A549 (cell line): ENCODE measurements around the gene PKP4. TPM values are rescaled to one million over a fixed set of nuclear protein-coding genes. Genes with fewer than 3 reads are reported as not detected.

Experiments
- ATAC-seq, 2 experiments: fragments of 200-7000 bp in 1 of 2; fragments of >200 bp in 1 of 2; cut with Nextera tagmentation in 1 of 2; cut with Tn5 transposase in 1 of 2; 3 replicates each; pipeline versions ENCODE4 v1.8.0 to v1.9.1; 2018 to 2020; ENCODE audit warnings: mild to moderate bottlenecking in 1 of 2, moderate library complexity in 1 of 2
- CTCF ChIA-PET: fragments of 300-600 bp; sonication (Branson Sonifier 250); formaldehyde crosslinking; extraction: SDS; loops from one replicate; lab custom pipeline; 2021; ENCODE audit warnings: antibody characterized with exemption, inconsistent platforms; lab: Yijun Ruan, JAX
- POLR2A ChIA-PET: fragments of 350-600 bp; formaldehyde crosslinking; extraction: SDS; loops from one replicate; lab custom pipeline; 2021; ENCODE audit warnings: antibody characterized with exemption, inconsistent platforms; lab: Yijun Ruan, JAX
- DNase-seq, 2 experiments: peaks; one replicate each; pipeline versions ENCODE4 v3.0.0 to v3.0.0-alpha.2; 2011 to 2016; ENCODE audit warnings: low read depth in 1 of 2, low spot score in 1 of 2
- FAIRE-seq: peaks from 2 replicates; lab custom pipeline; 2011; peaks lifted over from hg19 to GRCh38; lab: Jason Lieb, UNC
- H3K27ac ChIP-seq, 2 experiments: fragments of >200 bp; sonication (Bioruptor Twin); formaldehyde crosslinking; 3 replicates each; pipeline ENCODE4 v1.5.1; 2016 to 2017
- H3K4me1 ChIP-seq: fragments of >200 bp; sonication (Bioruptor Twin); formaldehyde crosslinking; 3 replicates; pipeline ENCODE4 v1.6.1; 2016
- H3K4me2 ChIP-seq: fragments of >200 bp; sonication (Bioruptor Twin); formaldehyde crosslinking; 3 replicates; pipeline ENCODE4 v1.6.1; 2016
- H3K4me3 ChIP-seq: fragments of >200 bp; sonication (Bioruptor Twin); formaldehyde crosslinking; 3 replicates; pipeline ENCODE4 v1.5.1; 2016
- H3K9me3 ChIP-seq: fragments of >200 bp; sonication (Bioruptor Twin); formaldehyde crosslinking; 3 replicates; pipeline ENCODE4 v1.6.1; 2016
- ATOH8 ChIP-seq: fragments of 250-450 bp; sonication (Bioruptor Pico); IDR thresholded peaks from 2 replicates; pipeline ENCODE4 v1.5.0; 2020; ENCODE audit warnings: low read depth, mild to moderate bottlenecking, moderate library complexity
- CBX2 ChIP-seq: fragments of 200-600 bp; sonication (generic); IDR thresholded peaks from 2 replicates; pipeline ENCODE4 v1.6.1; 2016; ENCODE audit warnings: low read depth, mild to moderate bottlenecking, borderline replicate concordance
- CHD2 ChIP-seq: fragments of 150-350 bp; IDR thresholded peaks from 2 replicates; pipeline ENCODE4 v1.6.1; 2014; ENCODE audit warnings: low read length; ENCODE audit not compliant: partially characterized antibody
- CHD4 ChIP-seq: fragments of 200-600 bp; sonication (generic); IDR thresholded peaks from 2 replicates; pipeline ENCODE4 v1.6.1; 2016; ENCODE audit warnings: antibody characterized with exemption, mild to moderate bottlenecking, borderline replicate concordance
- EP300 ChIP-seq, 2 experiments: fragments of >200 bp; sonication (Bioruptor Twin); formaldehyde crosslinking; IDR thresholded peaks; 2 replicates in 1 of 2; 3 replicates in 1 of 2; pipeline ENCODE4 v1.6.1; 2016 to 2017
- ESRRA ChIP-seq: fragments of 150-350 bp; IDR thresholded peaks from 2 replicates; pipeline ENCODE4 v1.6.1; 2014; ENCODE audit warnings: mild to moderate bottlenecking, low read length, borderline replicate concordance
- FOSL2 ChIP-seq, 2 experiments: fragments of 450-650 bp in 1 of 2; fragments of >200 bp in 1 of 2; sonication (Bioruptor Twin) in 1 of 2; formaldehyde crosslinking; IDR thresholded peaks; 2 replicates each; pipeline versions ENCODE4 v1.5.0 to v1.6.1; 2016 to 2020; ENCODE audit warnings: mild to moderate bottlenecking in 1 of 2, moderate library complexity in 1 of 2
- GATA3 ChIP-seq: IDR thresholded peaks from 2 replicates; pipeline ENCODE4 v1.6.1; 2012; ENCODE audit warnings: borderline replicate concordance
- HDAC2 ChIP-seq: fragments of 200-600 bp; sonication (generic); IDR thresholded peaks from 2 replicates; pipeline ENCODE4 v1.6.1; 2016
- HOXA7 ChIP-seq: fragments of 250-450 bp; sonication (Bioruptor Pico); IDR thresholded peaks from 2 replicates; pipeline ENCODE4 v1.5.0; 2020; ENCODE audit warnings: mild to moderate bottlenecking, moderate library complexity
- JUN ChIP-seq, 2 experiments: fragments of >200 bp; sonication (Bioruptor Twin); formaldehyde crosslinking; IDR thresholded peaks; 2 replicates in 1 of 2; 3 replicates in 1 of 2; pipeline ENCODE4 v1.6.1; 2016 to 2017
- JUNB ChIP-seq: fragments of >200 bp; sonication (Bioruptor Twin); formaldehyde crosslinking; IDR thresholded peaks from 2 replicates; pipeline ENCODE4 v1.6.1; 2016
- MAZ ChIP-seq: fragments of 150-350 bp; IDR thresholded peaks from 2 replicates; pipeline ENCODE4 v1.6.1; 2014; ENCODE audit warnings: antibody characterized with exemption, low read depth, low read length, borderline replicate concordance
- NFE2L2 ChIP-seq: fragments of 150-350 bp; conservative IDR thresholded peaks from 2 replicates; pipeline ENCODE4 v1.6.1; 2014; ENCODE audit warnings: low read length
- NPAS2 ChIP-seq: fragments of 250-450 bp; sonication (Bioruptor Pico); IDR thresholded peaks from 2 replicates; pipeline ENCODE4 v1.8.0; 2022; ENCODE audit warnings: mild to moderate bottlenecking, moderate library complexity, borderline replicate concordance
- NR3C1 ChIP-seq: fragments of >200 bp; sonication (Bioruptor Twin); formaldehyde crosslinking; IDR thresholded peaks from 3 replicates; pipeline ENCODE4 v1.6.1; 2017
- PBX3 ChIP-seq: IDR thresholded peaks from 2 replicates; pipeline ENCODE4 v1.6.1; 2012
- PHF8 ChIP-seq: fragments of 200-600 bp; sonication (generic); IDR thresholded peaks from 2 replicates; pipeline ENCODE4 v1.6.1; 2016; ENCODE audit warnings: low read depth, mild to moderate bottlenecking, antibody characterized with exemption, moderate library complexity, borderline replicate concordance
- POLR2AphosphoS2 ChIP-seq: conservative IDR thresholded peaks from 2 replicates; pipeline ENCODE4 v1.6.1; 2012; ENCODE audit warnings: low read length, improper control_type of control experiment, inconsistent platforms
- RAD21 ChIP-seq, 2 experiments: fragments of >200 bp in 1 of 2; sonication (Bioruptor Twin) in 1 of 2; formaldehyde crosslinking in 1 of 2; IDR thresholded peaks in 1 of 2; conservative IDR thresholded peaks in 1 of 2; 2 replicates in 1 of 2; 3 replicates in 1 of 2; pipeline ENCODE4 v1.6.1; 2012 to 2018; ENCODE audit warnings: inconsistent platforms in 1 of 2
- RARB ChIP-seq: fragments of 250-450 bp; sonication (Bioruptor Pico); IDR thresholded peaks from 2 replicates; pipeline ENCODE4 v1.8.0; 2021; ENCODE audit warnings: mild to moderate bottlenecking, moderate library complexity
- RCOR1 ChIP-seq: fragments of 150-350 bp; IDR thresholded peaks from 2 replicates; pipeline ENCODE4 v1.6.1; 2014; ENCODE audit warnings: antibody characterized with exemption, low read length, low read depth
- REST ChIP-seq: fragments of 200-600 bp; sonication (generic); IDR thresholded peaks from 2 replicates; pipeline ENCODE4 v1.6.1; 2016; ENCODE audit warnings: antibody characterized with exemption, mild to moderate bottlenecking, moderate library complexity
- SMC3 ChIP-seq: fragments of >200 bp; sonication (Bioruptor Twin); formaldehyde crosslinking; IDR thresholded peaks from 3 replicates; pipeline ENCODE4 v1.6.1; 2018; ENCODE audit warnings: inconsistent platforms
- ZFP36 ChIP-seq: fragments of 450-650 bp; IDR thresholded peaks from 2 replicates; pipeline ENCODE4 v1.6.1; 2014; ENCODE audit warnings: borderline replicate concordance; ENCODE audit not compliant: partially characterized antibody
- ZNF302 ChIP-seq: fragments of 250-450 bp; sonication (Bioruptor Pico); IDR thresholded peaks from 2 replicates; pipeline ENCODE4 v1.9.0; 2021; ENCODE audit warnings: inconsistent platforms, mild to moderate bottlenecking, moderate library complexity
- WGBS: methylation state at CpG from one replicate; pipeline ENCODE4 v1.1.6; 2017; ENCODE audit errors: missing lambda C conversion rate; 5-methylcytosine and 5-hydroxymethylcytosine counted together
- polyA plus RNA-seq, 4 experiments: library from polyadenylated mRNA; depleted of rRNA in 3 of 4; stranded (reverse); fragments of >200 nt; fragmentation: RNase III in 1 of 4; extraction: RNeasy Plus Mini Kit Qiagen cat#74134 plus additional on column Dnase treatment in 1 of 4; gene quantifications; 2 replicates in 3 of 4; 3 replicates in 1 of 4; pipeline ENCODE4 v1.2.3, GENCODE V29; 2011 to 2017
- TF ChIP-seq, protein P1 (sequence below): IDR thresholded peaks from 2 replicates; pipeline ENCODE4 v1.6.1; 2012

Gene PKP4
- polyA plus RNA-seq, 2 of the 4 experiments (the other 2 are of a cell fraction), result 27.0 to 56.6 TPM

- peak overlapping the region; percentile 34; the same call in 2 of the 3 replicates for H3K4me3 ChIP-seq
- CTCF ChIA-PET, result interaction anchor here (0.5 to 7.8 kb wide), 14 partner anchors 8 to 692 kb away, joined by 3 to 56 read pairs (median 5); no protein-coding TSS in a partner anchor
- TF ChIP-seq NR3C1 (no peak), CHD4 (no peak), EP300 (IDR thresholded peaks at IDR 0.05) (no peak), ATOH8 (CRISPR knock-in tag) (no peak), REST (no peak), PBX3 (no peak), ZNF302 (CRISPR knock-in tag) (no peak), FOSL2 (IDR thresholded peaks at IDR 0.05) (no peak), FOSL2 (CRISPR knock-in tag; IDR thresholded peaks at IDR 0.05) (no peak), SMC3 (no peak), RARB (CRISPR knock-in tag) (no peak), ESRRA (no peak), MAZ (no peak), ZFP36 (no peak), PHF8 (no peak), POLR2AphosphoS2 (no peak)
- TF ChIP-seq, protein P1, sequence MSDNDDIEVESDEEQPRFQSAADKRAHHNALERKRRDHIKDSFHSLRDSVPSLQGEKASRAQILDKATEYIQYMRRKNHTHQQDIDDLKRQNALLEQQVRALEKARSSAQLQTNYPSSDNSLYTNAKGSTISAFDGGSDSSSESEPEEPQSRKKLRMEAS, result no peak
- TF ChIP-seq, all 56 proteins: peak for 0
- 36% methylated on average over 6 of the region's 8 CpGs for WGBS
- ATAC-seq (peak; percentile 31 to 50), DNase-seq (peak; percentile 16 to 50), FAIRE-seq (no peak)
- H3K4me2 ChIP-seq, result peak overlapping the region; percentile 86
- no peaks in the 10 kb centered on the region for H3K9me3 ChIP-seq
- peak overlapping the region; percentile 71 to 85 for H3K27ac ChIP-seq
- POLR2A ChIA-PET, result interaction anchor here (1.4 kb wide), 1 partner anchor 37 kb away, joined by 4 read pairs; no protein-coding TSS in a partner anchor
- H3K4me1 ChIP-seq, result peaks cover 32% of the 10 kb centered on the region
Observed at GRCh38 chr2:158724803-158725381, 268.1 kb downstream of the PKP4 start.

DNA sequence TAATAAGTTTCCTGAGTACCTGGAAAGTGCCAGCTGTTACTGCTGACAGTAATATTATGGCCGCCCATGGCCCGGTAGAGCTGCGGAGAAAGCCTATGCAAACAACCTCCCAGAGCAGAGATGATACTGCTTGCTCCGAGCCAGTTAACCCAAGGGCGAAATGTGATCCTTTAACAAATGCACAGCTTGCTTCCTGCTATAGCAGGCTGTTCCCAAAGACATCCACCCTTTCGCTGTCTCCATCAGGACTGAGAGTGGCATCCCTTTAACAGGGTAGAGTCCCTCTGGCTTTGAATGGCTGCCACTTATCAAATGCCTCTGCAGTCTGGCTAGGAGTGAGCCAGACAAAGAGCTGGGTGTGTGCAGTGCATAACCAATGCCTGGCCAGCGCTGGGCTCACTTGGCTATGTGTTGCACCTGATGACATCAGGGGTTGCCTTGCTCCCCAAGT, 268.7 kb downstream of the PKP4 start:
- H3K4me3 ChIP-seq, result no peak overlapping the region
- H3K4me2 ChIP-seq, result peak overlapping the region; percentile 86
- FAIRE-seq (no peak), ATAC-seq (peak in 1 of 2 experiments; percentile 18; a peak in 2 of 6 replicates), DNase-seq (peak in 1 of 2 experiments; percentile 27)
- H3K4me1 ChIP-seq, result peaks cover 32% of the 10 kb centered on the region
- ChIA-PET CTCF (interaction anchor here (0.5 to 7.8 kb wide), 7 partner anchors 10 to 265 kb away, joined by 3 to 56 read pairs (median 5); no protein-coding TSS in a partner anchor), POLR2A (interaction anchor here (1.4 kb wide), 1 partner anchor 37 kb away, joined by 4 read pairs; no protein-coding TSS in a partner anchor)
- peak overlapping the region; percentile 71 to 85; a peak in 4 of 6 replicates for H3K27ac ChIP-seq
- TF ChIP-seq JUN (IDR thresholded peaks at IDR 0.05), result no peak
- no peak for TF ChIP-seq ESRRA
- TF ChIP-seq RARB (CRISPR knock-in tag), result no peak
- no peak for TF ChIP-seq HOXA7 (CRISPR knock-in tag)
- no peak for TF ChIP-seq PHF8
- TF ChIP-seq JUNB, result no peak
- TF ChIP-seq HDAC2, result no peak
- TF ChIP-seq CHD2, result no peak
- TF ChIP-seq CBX2, result no peak
- TF ChIP-seq RAD21 (conservative IDR thresholded peaks at IDR 0.05 in 1 of 2, IDR thresholded peaks at IDR 0.05 in 1 of 2), result no peak
- no peak for TF ChIP-seq NFE2L2
- no peak for TF ChIP-seq RCOR1
- no peak for TF ChIP-seq GATA3
- no peak for TF ChIP-seq MAZ
- TF ChIP-seq NPAS2, result no peak
- no peaks in the 10 kb centered on the region for H3K9me3 ChIP-seq
- WGBS, result 66% methylated on average over 7 of the region's 7 CpGs
